Smooth muscle cell (in vitro differentiated cells): ENCODE data around the gene ABCF2. TPM values are rescaled to one million over a fixed set of nuclear protein-coding genes. Genes with fewer than 3 reads are reported as not detected.

Experiments used
- DNase-seq: peaks from one replicate; lab custom pipeline; 2025; ENCODE audit not compliant: unreplicated experiment; lab: John Stamatoyannopoulos, UW
- H2AFZ ChIP-seq: fragments of 200-600 bp; sonication (generic); 2 replicates; pipeline ENCODE4 v1.6.0; 2016; ENCODE audit warnings: antibody characterized with exemption, low read depth, mild to moderate bottlenecking
- H3F3A ChIP-seq: fragments of 200-600 bp; sonication (generic); 2 replicates; pipeline ENCODE4 v1.6.0; 2017; ENCODE audit warnings: antibody characterized with exemption, low read depth
- H3K27ac ChIP-seq: fragments of 200-600 bp; sonication (generic); 2 replicates; pipeline ENCODE4 v1.5.1; 2016; ENCODE audit warnings: low read depth, mild to moderate bottlenecking
- H3K27me3 ChIP-seq: fragments of 200-600 bp; sonication (generic); 2 replicates; pipeline ENCODE4 v1.6.1; 2016; ENCODE audit warnings: low read depth, mild to moderate bottlenecking
- H3K36me3 ChIP-seq: fragments of 200-600 bp; sonication (generic); 2 replicates; pipeline ENCODE4 v1.5.1; 2016; ENCODE audit warnings: low read depth
- H3K4me1 ChIP-seq: fragments of 200-600 bp; sonication (generic); 2 replicates; pipeline ENCODE4 v1.5.1; 2016; ENCODE audit warnings: low read depth
- H3K4me2 ChIP-seq: fragments of 200-600 bp; sonication (generic); 2 replicates; pipeline ENCODE4 v1.6.0; 2016; ENCODE audit warnings: mild to moderate bottlenecking
- H3K4me3 ChIP-seq: fragments of 200-600 bp; sonication (generic); 2 replicates; pipeline ENCODE4 v1.5.1; 2016; ENCODE audit warnings: mild to moderate bottlenecking
- H3K79me2 ChIP-seq: fragments of 200-600 bp; sonication (generic); 2 replicates; pipeline ENCODE4 v1.6.0; 2016; ENCODE audit warnings: low read depth, mild to moderate bottlenecking
- H3K9ac ChIP-seq: fragments of 200-600 bp; sonication (generic); 2 replicates; pipeline ENCODE4 v1.6.0; 2016; ENCODE audit warnings: low read depth
- H3K9me3 ChIP-seq: fragments of 200-600 bp; sonication (generic); replicated peaks from 2 replicates; pipeline ENCODE4 v1.5.1; 2016; ENCODE audit warnings: low read depth
- H4K20me1 ChIP-seq: fragments of 200-600 bp; sonication (generic); 2 replicates; pipeline ENCODE4 v1.6.0; 2016; ENCODE audit warnings: low read depth
- CTCF ChIP-seq: fragments of 200-600 bp; sonication (generic); IDR thresholded peaks from 2 replicates; pipeline ENCODE4 v1.5.1; 2017; ENCODE audit warnings: borderline replicate concordance, mild to moderate bottlenecking, antibody characterized with exemption; ENCODE audit not compliant: insufficient read depth, poor library complexity, severe bottlenecking
- WGBS: methylation state at CpG from one replicate; pipeline ENCODE4 v1.1.7; 2016; ENCODE audit warnings: low lambda C conversion rate; 5-methylcytosine and 5-hydroxymethylcytosine counted together
- polyA plus RNA-seq: library from polyadenylated mRNA; unstranded; fragments of >200 nt; fragmentation: Nextera tagmentation; extraction: Ambion mirVana; gene quantifications from 2 replicates; pipeline ENCODE4 v1.2.1, GENCODE V29; 2016
- total RNA-seq: library from RNA; depleted of rRNA; stranded (reverse); fragments of >200 nt; gene quantifications from 2 replicates; pipeline ENCODE4 v1.2.3, GENCODE V29; 2014

The ABCF2 gene
- total and polyA plus RNA-seq, 2 experiments from 2014 or later, result 24.2 to 30.5 TPM

- Histone ChIP-seq H3K4me2 (no peak overlapping the region), H3K36me3 (no peaks in the 10 kb centered on the region), H3K27me3 (peaks cover 9% of the 10 kb centered on the region), H3K4me3 (no peak overlapping the region), H3K79me2 (no peaks in the 10 kb centered on the region), H3K4me1 (peaks cover 6% of the 10 kb centered on the region), H2AFZ (no peak overlapping the region), H3K27ac (no peak overlapping the region), H3F3A (no peaks in the 10 kb centered on the region), H3K9me3 (no peaks in the 10 kb centered on the region), H4K20me1 (no peaks in the 10 kb centered on the region), H3K9ac (no peak overlapping the region)
- TF ChIP-seq CTCF, result no peak
- 94% methylated on average over 7 of the region's 7 CpGs for whole genome bisulfite sequencing
- no peak for DNase-seq
Observed at GRCh38 chr7:151257990-151258389, 31.0 kb upstream of the ABCF2 start.

GRCh38 chr7:151256410-151257045 is 29.5 kb upstream of the ABCF2 start:
- Histone ChIP-seq H3K4me1 (peaks cover 17% of the 10 kb centered on the region), H3K27me3 (peaks cover 9% of the 10 kb centered on the region), H3K9me3 (no peaks in the 10 kb centered on the region), H3K9ac (no peak overlapping the region), H3K4me2 (no peak overlapping the region), H2AFZ (no peak overlapping the region), H3K79me2 (no peaks in the 10 kb centered on the region), H3K27ac (no peak overlapping the region), H4K20me1 (no peaks in the 10 kb centered on the region), H3K4me3 (no peak overlapping the region), H3K36me3 (no peaks in the 10 kb centered on the region), H3F3A (no peaks in the 10 kb centered on the region)
- WGBS, result 68% methylated on average over 16 of the region's 16 CpGs
- no peak for TF ChIP-seq CTCF
- DNase-seq, result no peak

- Histone ChIP-seq H3K4me3 (no peak overlapping the region), H3K4me2 (no peak overlapping the region), H3K27ac (no peak overlapping the region), H3K9ac (no peak overlapping the region), H3F3A (no peaks in the 10 kb centered on the region), H4K20me1 (no peaks in the 10 kb centered on the region), H3K27me3 (peaks cover 4% of the 10 kb centered on the region), H3K4me1 (peaks cover 27% of the 10 kb centered on the region), H3K36me3 (no peaks in the 10 kb centered on the region), H2AFZ (no peak overlapping the region), H3K79me2 (no peaks in the 10 kb centered on the region), H3K9me3 (no peaks in the 10 kb centered on the region)
- 94% methylated on average over 7 of the region's 7 CpGs for WGBS
- no peak for DNase-seq
- TF ChIP-seq CTCF, result no peak
Observed at GRCh38 chr7:151255390-151255789, 28.4 kb upstream of the ABCF2 start.

- H3K4me1 ChIP-seq, result peaks cover 31% of the 10 kb centered on the region
- H4K20me1 ChIP-seq, result no peaks in the 10 kb centered on the region
- no peak overlapping the region for H2AFZ ChIP-seq
- no peak overlapping the region for H3K4me2 ChIP-seq
- no peaks in the 10 kb centered on the region for H3K9me3 ChIP-seq
- 97% methylated on average over 11 of the region's 11 CpGs for WGBS
- no peak overlapping the region for H3K27ac ChIP-seq
- H3K79me2 ChIP-seq, result no peaks in the 10 kb centered on the region
- no peak overlapping the region for H3K9ac ChIP-seq
- no peak overlapping the region for H3K4me3 ChIP-seq
- no peak for DNase-seq
- H3F3A ChIP-seq, result no peaks in the 10 kb centered on the region
- no peak for TF ChIP-seq CTCF
- peaks cover 4% of the 10 kb centered on the region for H3K27me3 ChIP-seq
- H3K36me3 ChIP-seq, result no peaks in the 10 kb centered on the region
Observed at GRCh38 chr7:151254851-151255250, 27.8 kb upstream of the ABCF2 start.
